ENCODE measurements around the gene LLGL2.

Gene LLGL2

GRCh38 chr17:75521951-75522727, 3.4 kb upstream of the LLGL2 start:
- no peak for DNase-seq (ENCODE audit: low spot score)

- DNase-seq (ENCODE audit: low spot score), result no peak
Measured at GRCh38 chr17:75523647-75524046, 1.9 kb upstream of the LLGL2 start.

- DNase-seq (ENCODE audit: low spot score), result peak; percentile 7
Measured at GRCh38 chr17:75524269-75524969, 1.1 kb upstream of the LLGL2 start.

GRCh38 chr17:75525806-75526554, 483 bp downstream of the LLGL2 start:
- peak; percentile 47 for DNase-seq (ENCODE audit: low spot score)

GRCh38 chr17:75526555-75527270, 1.2 kb downstream of the LLGL2 start:
- DNase-seq (ENCODE audit: low spot score), result peak; percentile 32

GRCh38 chr17:75530837-75531720, 5.6 kb downstream of the LLGL2 start:
- DNase-seq (ENCODE audit: low spot score), result peak; percentile 7

- DNase-seq (ENCODE audit: low spot score), result peak; percentile 28
Measured at GRCh38 chr17:75531721-75532072, 6.2 kb downstream of the LLGL2 start.

- DNase-seq (ENCODE audit: low spot score), result peak; percentile 56
Measured at GRCh38 chr17:75535119-75535537, 9.6 kb downstream of the LLGL2 start.

- no peak for DNase-seq (ENCODE audit: low spot score)
Measured at GRCh38 chr17:75535871-75536270, 10.4 kb downstream of the LLGL2 start.

- no peak for DNase-seq (ENCODE audit: low spot score)
Measured at GRCh38 chr17:75536366-75536765, 10.9 kb downstream of the LLGL2 start.

- DNase-seq (ENCODE audit: low spot score), result peak; percentile 14
Measured at GRCh38 chr17:75539967-75540729, 14.7 kb downstream of the LLGL2 start.

GRCh38 chr17:75540923-75541503, 15.5 kb downstream of the LLGL2 start:
- no peak for DNase-seq (ENCODE audit: low spot score)

GRCh38 chr17:75542229-75542628, 16.7 kb downstream of the LLGL2 start:
- DNase-seq (ENCODE audit: low spot score), result peak; percentile 17

- DNase-seq (ENCODE audit: low spot score), result no peak
Measured at GRCh38 chr17:75542728-75543336, 17.3 kb downstream of the LLGL2 start.

GRCh38 chr17:75544250-75544649, 18.8 kb downstream of the LLGL2 start:
- no peak for DNase-seq (ENCODE audit: low spot score)

- DNase-seq (ENCODE audit: low spot score), result no peak
Measured at GRCh38 chr17:75546181-75546580, 20.7 kb downstream of the LLGL2 start.

- no peak for DNase-seq (ENCODE audit: low spot score)
Measured at GRCh38 chr17:75547091-75547490, 21.6 kb downstream of the LLGL2 start.

- DNase-seq (ENCODE audit: low spot score), result no peak
Measured at GRCh38 chr17:75548813-75549212, 23.3 kb downstream of the LLGL2 start.
